OCI-LY7 (cell line): ENCODE results near the gene ECD. TPM values are rescaled to one million over a fixed set of nuclear protein-coding genes. Genes with fewer than 3 reads are reported as not detected.

ENCODE experiments used
- BruUV-seq: library from RNA; stranded (reverse); fragments of 400-500 nt; replicated peaks from 2 replicates; lab custom pipeline; 2021; lab: Mats Ljungman, UMichigan
- CTCF ChIA-PET: fragments of 300-600 bp; sonication (Branson Sonifier 250); formaldehyde crosslinking; loops from one replicate; lab custom pipeline; 2022; ENCODE audit warnings: antibody characterized with exemption; ENCODE audit not compliant: unreplicated experiment; lab: Charles Lee
- POLR2A ChIA-PET: fragments of 300-600 bp; sonication (Branson Sonifier 250); formaldehyde crosslinking; loops from one replicate; lab custom pipeline; 2022; ENCODE audit warnings: antibody characterized with exemption; lab: Charles Lee
- DNase-seq: peaks from one replicate; pipeline ENCODE4 v3.0.0-alpha.2; 2015; ENCODE audit warnings: low spot score
- H2AFZ ChIP-seq: fragments of 200-600 bp; sonication (generic), shearing (Covaris generic); 2 replicates; pipeline ENCODE4 v1.6.1; 2014; ENCODE audit warnings: mild to moderate bottlenecking, antibody characterized with exemption, low read length, moderate library complexity
- H3K27ac ChIP-seq: fragments of 200-600 bp; sonication (generic); 2 replicates; pipeline ENCODE4 v1.5.1; 2014; ENCODE audit warnings: mixed run types, low read depth, mild to moderate bottlenecking, moderate library complexity, low read length, inconsistent platforms; ENCODE audit not compliant: poor library complexity, severe bottlenecking
- H3K36me3 ChIP-seq: fragments of 200-600 bp; sonication (generic); 2 replicates; pipeline ENCODE4 v1.6.1; 2014; ENCODE audit warnings: mild to moderate bottlenecking, antibody characterized with exemption, low read length, moderate library complexity, mixed read lengths; ENCODE audit not compliant: insufficient read depth
- H3K4me1 ChIP-seq: fragments of 200-600 bp; sonication (generic); 2 replicates; pipeline ENCODE4 v1.5.1; 2014; ENCODE audit warnings: mild to moderate bottlenecking, low read length; ENCODE audit not compliant: insufficient read depth, poor library complexity, severe bottlenecking
- H3K4me2 ChIP-seq: fragments of 200-600 bp; sonication (generic); 2 replicates; pipeline ENCODE4 v1.6.1; 2014; ENCODE audit warnings: mild to moderate bottlenecking, low read length
- H3K4me3 ChIP-seq: fragments of 200-600 bp; sonication (generic); 2 replicates; pipeline ENCODE4 v1.5.1; 2014; ENCODE audit warnings: mild to moderate bottlenecking, low read depth, low read length; ENCODE audit not compliant: poor library complexity, severe bottlenecking
- H3K79me2 ChIP-seq: fragments of 200-600 bp; sonication (generic); 2 replicates; pipeline ENCODE4 v1.6.1; 2016; ENCODE audit warnings: low read depth, mild to moderate bottlenecking, low read length, moderate library complexity, mixed read lengths; ENCODE audit not compliant: insufficient read depth
- H3K9me2 ChIP-seq: fragments of 200-600 bp; sonication (generic); 2 replicates; pipeline ENCODE4 v1.6.1; 2016; ENCODE audit warnings: mild to moderate bottlenecking, low read length, mixed read lengths; ENCODE audit not compliant: insufficient read depth
- H3K9me3 ChIP-seq: fragments of 200-600 bp; sonication (generic); 2 replicates; pipeline ENCODE4 v1.6.1; 2014; ENCODE audit warnings: mild to moderate bottlenecking, mixed run types, low read length, mixed read lengths
- H4K20me1 ChIP-seq: fragments of 200-600 bp; sonication (generic); 2 replicates; pipeline ENCODE4 v1.6.1; 2014; ENCODE audit warnings: mild to moderate bottlenecking, antibody characterized with exemption, low read length, moderate library complexity, mixed read lengths; ENCODE audit not compliant: insufficient read depth
- EZH2phosphoT487 ChIP-seq: fragments of 200-600 bp; sonication (generic); IDR thresholded peaks from 2 replicates; pipeline ENCODE4 v1.6.1; 2018; ENCODE audit warnings: low read depth, borderline replicate concordance, mild to moderate bottlenecking, mixed run types, antibody characterized with exemption, low read length, moderate library complexity, mixed read lengths
- intact Hi-C: fragments of 100-400 bp; cut with micrococcal nuclease; formaldehyde crosslinking; loops from one replicate; pipeline ENCODE4 v1.10.0; 2022; ENCODE audit not compliant: unreplicated experiment
- small RNA-seq: library from RNA; depleted of rRNA; stranded (forward); fragments of <200 nt; gene quantifications from one replicate; pipeline ENCODE3, GENCODE V24; 2014
- total RNA-seq, 2 experiments: library from RNA; depleted of rRNA in 1 of 2; stranded (reverse); fragments of >200 nt in 1 of 2; shearing (Covaris generic) in 1 of 2; gene quantifications; 2 replicates each; pipeline ENCODE4 v1.2.3, GENCODE V29; 2014 to 2022
- TF ChIP-seq, protein P1 (sequence below): fragments of 200-600 bp; sonication (generic); conservative IDR thresholded peaks from 2 replicates; pipeline ENCODE4 v1.5.1; 2014; ENCODE audit warnings: mild to moderate bottlenecking, antibody characterized with exemption, low read length, moderate library complexity, mixed read lengths

The ECD gene
- total RNA-seq, 2 experiments from 2014 or later: 24.6 to 26.0 TPM

GRCh38 chr10:73088304-73088703 is 79.5 kb downstream of the ECD start:
- POLR2A ChIA-PET: no interaction called here
- Histone ChIP-seq H3K4me1 (peaks cover 4% of the 10 kb centered on the region), H2AFZ (no peak overlapping the region), H3K36me3 (peaks cover 7% of the 10 kb centered on the region; the same call in 1 of the 2 replicates), H3K4me3 (no peak overlapping the region), H3K79me2 (peaks cover 62% of the 10 kb centered on the region; the same call in 1 of the 2 replicates), H3K27ac (no peak overlapping the region), H3K9me2 (no peaks in the 10 kb centered on the region), H3K4me2 (no peak overlapping the region), H4K20me1 (no peaks in the 10 kb centered on the region), H3K9me3 (no peaks in the 10 kb centered on the region)
- no peak for DNase-seq
- TF ChIP-seq EZH2phosphoT487: no peak
- CTCF ChIA-PET: no interaction called here
- BruUV-seq: no TSS peak
- intact Hi-C loops: no loop called here

GRCh38 chr10:73086816-73087215 is 81.0 kb downstream of the ECD start:
- DNase-seq: no peak
- no peak for TF ChIP-seq EZH2phosphoT487
- TF ChIP-seq, protein P1, sequence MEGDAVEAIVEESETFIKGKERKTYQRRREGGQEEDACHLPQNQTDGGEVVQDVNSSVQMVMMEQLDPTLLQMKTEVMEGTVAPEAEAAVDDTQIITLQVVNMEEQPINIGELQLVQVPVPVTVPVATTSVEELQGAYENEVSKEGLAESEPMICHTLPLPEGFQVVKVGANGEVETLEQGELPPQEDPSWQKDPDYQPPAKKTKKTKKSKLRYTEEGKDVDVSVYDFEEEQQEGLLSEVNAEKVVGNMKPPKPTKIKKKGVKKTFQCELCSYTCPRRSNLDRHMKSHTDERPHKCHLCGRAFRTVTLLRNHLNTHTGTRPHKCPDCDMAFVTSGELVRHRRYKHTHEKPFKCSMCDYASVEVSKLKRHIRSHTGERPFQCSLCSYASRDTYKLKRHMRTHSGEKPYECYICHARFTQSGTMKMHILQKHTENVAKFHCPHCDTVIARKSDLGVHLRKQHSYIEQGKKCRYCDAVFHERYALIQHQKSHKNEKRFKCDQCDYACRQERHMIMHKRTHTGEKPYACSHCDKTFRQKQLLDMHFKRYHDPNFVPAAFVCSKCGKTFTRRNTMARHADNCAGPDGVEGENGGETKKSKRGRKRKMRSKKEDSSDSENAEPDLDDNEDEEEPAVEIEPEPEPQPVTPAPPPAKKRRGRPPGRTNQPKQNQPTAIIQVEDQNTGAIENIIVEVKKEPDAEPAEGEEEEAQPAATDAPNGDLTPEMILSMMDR: no peak
- peaks cover 7% of the 10 kb centered on the region; the same call in 1 of the 2 replicates for H3K36me3 ChIP-seq
- H3K4me2 ChIP-seq: no peak overlapping the region
- peaks cover 48% of the 10 kb centered on the region; the same call in 1 of the 2 replicates for H3K79me2 ChIP-seq
- no peak overlapping the region for H3K4me3 ChIP-seq
- ChIA-PET POLR2A (interaction anchor here (0.7 kb wide), 2 partner anchors 11 to 270 kb away, joined by 3 to 5 read pairs; no protein-coding TSS in a partner anchor), CTCF (no interaction called here)
- H2AFZ ChIP-seq: no peak overlapping the region
- no peaks in the 10 kb centered on the region for H3K9me2 ChIP-seq
- intact Hi-C loops: no loop called here
- no peaks in the 10 kb centered on the region for H3K9me3 ChIP-seq
- peaks cover 2% of the 10 kb centered on the region for H3K4me1 ChIP-seq
- no peaks in the 10 kb centered on the region for H4K20me1 ChIP-seq
- no peak overlapping the region for H3K27ac ChIP-seq
- BruUV-seq: no TSS peak

DNA sequence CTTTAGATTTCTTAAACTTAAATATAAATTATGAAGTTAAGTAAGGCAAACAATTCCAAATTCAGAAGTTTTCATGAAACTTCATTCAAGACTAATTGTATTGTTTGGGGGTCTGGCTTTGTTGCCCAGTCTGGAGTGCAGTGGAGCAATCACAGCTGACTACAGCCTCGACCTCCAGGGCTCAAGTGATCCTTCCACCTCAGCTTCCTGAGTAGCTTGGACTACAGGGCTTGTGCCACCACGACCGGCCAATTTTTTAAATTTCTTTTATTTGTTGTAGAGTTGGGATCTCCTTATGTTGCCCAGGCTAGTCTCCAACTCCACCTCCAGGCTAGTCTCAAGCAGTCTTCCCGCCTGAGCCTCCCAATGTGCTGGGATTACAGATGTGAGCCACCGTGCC is 83.6 kb downstream of the ECD start:
- H3K27ac ChIP-seq: no peak overlapping the region
- H3K36me3 ChIP-seq: peaks cover 7% of the 10 kb centered on the region
- no peaks in the 10 kb centered on the region for H4K20me1 ChIP-seq
- no peak overlapping the region for H3K4me2 ChIP-seq
- H3K9me3 ChIP-seq: no peaks in the 10 kb centered on the region
- no peak overlapping the region for H3K4me3 ChIP-seq
- ChIA-PET POLR2A (interaction anchor here (0.7 to 1.5 kb wide), 4 partner anchors 9 to 648 kb away, joined by 3 to 4 read pairs (median 3); no protein-coding TSS in a partner anchor), CTCF (no interaction called here)
- no peaks in the 10 kb centered on the region for H3K4me1 ChIP-seq
- intact Hi-C loops: no loop called here
- no peak for DNase-seq
- H3K79me2 ChIP-seq: peaks cover 32% of the 10 kb centered on the region; the same call in 1 of the 2 replicates
- BruUV-seq: no TSS peak
- H3K9me2 ChIP-seq: no peaks in the 10 kb centered on the region
- H2AFZ ChIP-seq: no peak overlapping the region
- TF ChIP-seq, protein P1: no peak
- TF ChIP-seq EZH2phosphoT487: no peak

Small RNA genes lying within 50 kb of the gene (small RNA-seq; reads per million reads assigned to genes)
- not detected for gene RF00019
- gene SNORA11F: 2.8 reads per million, percentile 84 among the genes with 10 or more reads in this experiment

Other genes with a start within 250 kb of the ECD start
- not detected in 2 replicates for gene PLA2G12B, start 213.2 kb downstream of the ECD start, total RNA-seq (2014; rRNA removed; shearing (Covaris generic))
- not detected in 2 replicates for gene PLA2G12B, start 213.2 kb downstream of the ECD start, total RNA-seq (2022)
- gene P4HA1, start 71.1 kb downstream of the ECD start, total RNA-seq (2014; rRNA removed; shearing (Covaris generic)): 11.6 and 17.9 TPM in 2 replicates
- 19.8 and 36.2 TPM in 2 replicates for gene P4HA1, start 71.1 kb downstream of the ECD start, total RNA-seq (2022)
- not detected in 2 replicates for gene NUDT13, start 57.6 kb downstream of the ECD start, total RNA-seq (2014; rRNA removed; shearing (Covaris generic))
- gene NUDT13, start 57.6 kb downstream of the ECD start, total RNA-seq (2022): not detected in 2 replicates
- 8.0 and 14.7 TPM in 2 replicates for gene FAM149B1, start 111 bp upstream of the ECD start, total RNA-seq (2014; rRNA removed; shearing (Covaris generic))
- gene FAM149B1, start 111 bp upstream of the ECD start, total RNA-seq (2022): 18.5 and 19.9 TPM in 2 replicates
- gene DNAJC9, start 79.2 kb upstream of the ECD start, total RNA-seq (2014; rRNA removed; shearing (Covaris generic)): 83.3 and 94.2 TPM in 2 replicates
- gene DNAJC9, start 79.2 kb upstream of the ECD start, total RNA-seq (2022): 63.0 and 64.9 TPM in 2 replicates
- 56.6 and 81.6 TPM in 2 replicates for gene MRPS16, start 84.6 kb upstream of the ECD start, total RNA-seq (2014; rRNA removed; shearing (Covaris generic))
- gene MRPS16, start 84.6 kb upstream of the ECD start, total RNA-seq (2022): 132 and 135 TPM in 2 replicates
- 0.26 and 1.9 TPM in 2 replicates for gene CFAP70, start 190.9 kb upstream of the ECD start, total RNA-seq (2014; rRNA removed; shearing (Covaris generic))
- gene CFAP70, start 190.9 kb upstream of the ECD start, total RNA-seq (2022): 0.94 and 1.1 TPM in 2 replicates
- gene ANXA7, start 246.1 kb upstream of the ECD start, total RNA-seq (2014; rRNA removed; shearing (Covaris generic)): 36.5 and 52.0 TPM in 2 replicates
- gene ANXA7, start 246.1 kb upstream of the ECD start, total RNA-seq (2022): 86.5 and 86.6 TPM in 2 replicates